Measurements from ENCODE around the gene SLC16A2. TPM values are rescaled to one million over a fixed set of nuclear protein-coding genes. Genes with fewer than 3 reads are reported as not detected.

SLC16A2 gene
- total RNA-seq, 1 donor from 2014 or later = 18.3 TPM

GRCh38 chrX:74389016-74389722 lies 32.1 kb upstream of the SLC16A2 start:
- peaks cover 6% of the 10 kb centered on the region for H3K27me3 Mint-ChIP-seq (ENCODE audit: low read depth)
- peaks cover 5% of the 10 kb centered on the region for H3K9me3 Mint-ChIP-seq (ENCODE audit: low read depth)
- H3K36me3 Mint-ChIP-seq (ENCODE audit: low read depth) = no peaks in the 10 kb centered on the region
- no peak overlapping the region for H3K4me3 Mint-ChIP-seq (ENCODE audit: unreplicated experiment)
- no peak for TF ChIP-seq CTCF (IDR thresholded peaks at IDR 0.05)
- no peak overlapping the region for H3K27ac Mint-ChIP-seq (ENCODE audit: unreplicated experiment)
- DNase-seq (ENCODE audit: low spot score) = no peak
- H3K4me1 Mint-ChIP-seq (ENCODE audit: low read depth) = no peaks in the 10 kb centered on the region

GRCh38 chrX:74395556-74395955 lies 25.7 kb upstream of the SLC16A2 start:
- Mint-ChIP-seq H3K36me3 (ENCODE audit: low read depth) (no peaks in the 10 kb centered on the region), H3K27ac (ENCODE audit: unreplicated experiment) (no peak overlapping the region), H3K9me3 (ENCODE audit: low read depth) (no peaks in the 10 kb centered on the region), H3K4me3 (ENCODE audit: unreplicated experiment) (no peak overlapping the region), H3K4me1 (ENCODE audit: low read depth) (no peaks in the 10 kb centered on the region), H3K27me3 (ENCODE audit: low read depth) (peaks cover 10% of the 10 kb centered on the region)
- no peak for DNase-seq (ENCODE audit: low spot score)
- TF ChIP-seq CTCF (IDR thresholded peaks at IDR 0.05) = no peak

GRCh38 chrX:74405973-74406489 lies 15.3 kb upstream of the SLC16A2 start:
- TF ChIP-seq CTCF (IDR thresholded peaks at IDR 0.05) = no peak
- no peaks in the 10 kb centered on the region for H3K4me1 Mint-ChIP-seq (ENCODE audit: low read depth)
- no peaks in the 10 kb centered on the region for H3K36me3 Mint-ChIP-seq (ENCODE audit: low read depth)
- peaks cover 1% of the 10 kb centered on the region for H3K27me3 Mint-ChIP-seq (ENCODE audit: low read depth)
- DNase-seq (ENCODE audit: low spot score) = no peak
- no peaks in the 10 kb centered on the region for H3K9me3 Mint-ChIP-seq (ENCODE audit: low read depth)
- no peak overlapping the region for H3K4me3 Mint-ChIP-seq (ENCODE audit: unreplicated experiment)
- H3K27ac Mint-ChIP-seq (ENCODE audit: unreplicated experiment) = no peak overlapping the region

DNA sequence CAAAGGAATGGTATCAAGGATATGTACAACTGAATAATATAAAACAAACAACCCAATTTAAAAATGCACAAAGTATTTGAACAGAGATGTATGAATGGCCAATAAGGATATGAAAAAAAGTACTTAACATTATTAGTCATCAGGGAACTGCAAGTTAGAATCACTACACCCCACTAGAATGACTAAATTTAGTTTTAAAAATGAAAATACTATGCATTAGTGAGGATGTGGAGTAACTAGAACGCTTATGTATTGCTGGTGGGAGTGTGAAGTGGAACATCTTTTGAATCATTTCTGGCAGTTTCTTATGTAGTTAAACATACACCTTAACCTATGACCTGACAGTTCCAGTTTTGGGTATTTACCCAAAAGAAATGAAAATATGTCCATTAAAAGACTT lies 13.0 kb upstream of the SLC16A2 start:
- TF ChIP-seq CTCF (IDR thresholded peaks at IDR 0.05) = no peak
- H3K27me3 Mint-ChIP-seq (ENCODE audit: low read depth) = no peaks in the 10 kb centered on the region
- no peaks in the 10 kb centered on the region for H3K36me3 Mint-ChIP-seq (ENCODE audit: low read depth)
- H3K4me1 Mint-ChIP-seq (ENCODE audit: low read depth) = no peaks in the 10 kb centered on the region
- H3K27ac Mint-ChIP-seq (ENCODE audit: unreplicated experiment) = no peak overlapping the region
- no peak for DNase-seq (ENCODE audit: low spot score)
- H3K4me3 Mint-ChIP-seq (ENCODE audit: unreplicated experiment) = no peak overlapping the region
- no peaks in the 10 kb centered on the region for H3K9me3 Mint-ChIP-seq (ENCODE audit: low read depth)

DNA sequence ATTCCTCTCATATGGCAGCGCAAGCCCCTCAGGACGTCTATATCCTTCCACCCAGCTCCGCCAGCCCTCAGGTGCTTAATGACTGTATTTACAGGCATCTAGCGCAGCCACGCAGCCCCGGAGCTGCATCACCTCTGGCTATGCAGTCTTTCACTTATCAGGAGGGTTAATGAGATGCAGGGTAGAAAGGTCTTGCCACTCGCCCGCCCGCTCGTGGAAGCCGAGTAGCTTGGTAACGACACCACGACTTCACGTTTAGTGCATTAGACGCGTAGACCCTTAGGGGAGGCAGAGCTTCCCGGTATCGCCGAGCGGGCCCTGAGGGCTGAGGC lies 1.5 kb upstream of the SLC16A2 start:
- peaks cover 21% of the 10 kb centered on the region for H3K4me1 Mint-ChIP-seq (ENCODE audit: low read depth)
- H3K36me3 Mint-ChIP-seq (ENCODE audit: low read depth) = no peaks in the 10 kb centered on the region
- no peaks in the 10 kb centered on the region for H3K27me3 Mint-ChIP-seq (ENCODE audit: low read depth)
- no peak for TF ChIP-seq CTCF (IDR thresholded peaks at IDR 0.05)
- peak overlapping the region; percentile 76 for H3K27ac Mint-ChIP-seq (ENCODE audit: unreplicated experiment)
- peaks cover under 1% of the 10 kb centered on the region for H3K9me3 Mint-ChIP-seq (ENCODE audit: low read depth)
- DNase-seq (ENCODE audit: low spot score) = no peak
- H3K4me3 Mint-ChIP-seq (ENCODE audit: unreplicated experiment) = peak overlapping the region; percentile 81

All from chondrocyte (in vitro differentiated cells).